Omental fat pad (tissue), 4 donors: ENCODE results near the gene SRPRA. TPM values are rescaled to one million over a fixed set of nuclear protein-coding genes. Genes with fewer than 3 reads are reported as not detected.
"Not testable (repeated sequence)": the region's sequence is repeated elsewhere in the genome, so short reads cannot be mapped to it uniquely, and the experiment has no call there.

Source experiments
- ATAC-seq: fragments of 150-250 bp; one replicate; pipeline ENCODE4 v1.9.1; 2016; ENCODE audit warnings: mild to moderate bottlenecking, moderate library complexity; ENCODE audit not compliant: low FRiP score
- DNase-seq: peaks from one replicate; pipeline ENCODE4 v3.0.0-alpha.2; 2019; ENCODE audit warnings: low spot score
- CTCF ChIP-seq, 3 donors: fragments of 450-650 bp; IDR thresholded peaks; one replicate each; pipeline ENCODE4 v1.5.1; 2016 to 2017; ENCODE audit warnings: antibody characterized with exemption in 3 of 3, mild to moderate bottlenecking in 3 of 3, moderate library complexity in 2 of 3
- total RNA-seq, 4 donors: library from RNA; depleted of rRNA; stranded (reverse); fragments of >200 nt; gene quantifications; one replicate each; pipeline ENCODE4 v1.1.0, GENCODE V29; 2016

The SRPRA gene
- total RNA-seq, 4 donors from 2014 or later: 83.5 to 109 (median 91.8) TPM

GRCh38 chr11:126257764-126258163, 10.9 kb downstream of the SRPRA start:
- ATAC-seq (no peak), DNase-seq (no peak)
- no peak for TF ChIP-seq CTCF (IDR thresholded peaks at IDR 0.05)

DNA sequence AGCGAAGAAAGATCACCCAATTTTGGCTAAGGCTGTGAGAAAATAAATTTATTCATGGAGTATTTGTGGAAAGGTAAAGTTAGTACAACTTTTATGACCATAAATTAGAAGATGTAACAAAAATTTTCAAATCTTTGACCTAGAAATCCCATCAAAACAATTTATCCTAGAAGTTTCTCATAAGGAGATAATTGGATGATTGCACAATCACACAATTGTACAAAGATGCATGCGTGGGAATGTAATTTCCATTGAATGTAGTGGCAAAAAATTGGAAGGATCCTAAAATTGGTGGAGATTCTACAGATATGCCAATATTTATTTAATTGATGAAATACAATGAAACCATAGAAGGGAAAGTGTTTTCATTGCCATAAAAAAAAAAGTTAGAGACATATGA, 11.6 kb downstream of the SRPRA start:
- no peak for ATAC-seq

GRCh38 chr11:126256216-126256615, 12.5 kb downstream of the SRPRA start:
- no peak for DNase-seq
- no peak for ATAC-seq
- TF ChIP-seq CTCF (IDR thresholded peaks at IDR 0.05): no peak

More for the DNA sequence above, 11.6 kb downstream of the SRPRA start:
- DNase-seq: no peak
- no peak for TF ChIP-seq CTCF (IDR thresholded peaks at IDR 0.05)

DNA sequence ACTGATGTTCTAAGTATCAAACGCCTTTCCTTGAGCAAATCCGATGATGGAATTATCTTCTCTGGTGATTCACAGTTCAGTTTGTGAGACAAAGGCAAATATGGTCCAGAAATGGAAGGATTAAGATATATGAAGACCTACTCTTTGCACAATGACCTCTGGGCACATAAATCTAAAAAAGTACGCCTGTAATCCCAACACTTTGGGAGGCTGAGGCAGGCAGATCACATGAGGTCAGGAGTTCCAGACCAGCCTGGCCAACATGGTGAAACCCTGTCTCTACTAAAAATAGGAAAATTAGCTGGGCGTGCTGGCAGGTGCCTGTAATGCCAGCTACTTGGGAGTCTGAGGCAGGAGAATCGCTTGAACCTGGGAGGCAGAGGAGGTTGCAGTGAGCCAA, 13.2 kb downstream of the SRPRA start:
- ATAC-seq, DNase-seq: not testable (repeated sequence)

GRCh38 chr11:126254819-126255218, 13.9 kb downstream of the SRPRA start:
- no peak for TF ChIP-seq CTCF (IDR thresholded peaks at IDR 0.05)
- ATAC-seq: no peak

GRCh38 chr11:126253265-126253664, 15.4 kb downstream of the SRPRA start:
- no peak for DNase-seq
- no peak for ATAC-seq
- TF ChIP-seq CTCF (IDR thresholded peaks at IDR 0.05): no peak

More at GRCh38 chr11:126254819-126255218, 13.9 kb downstream of the SRPRA start:
- DNase-seq: no peak

DNA sequence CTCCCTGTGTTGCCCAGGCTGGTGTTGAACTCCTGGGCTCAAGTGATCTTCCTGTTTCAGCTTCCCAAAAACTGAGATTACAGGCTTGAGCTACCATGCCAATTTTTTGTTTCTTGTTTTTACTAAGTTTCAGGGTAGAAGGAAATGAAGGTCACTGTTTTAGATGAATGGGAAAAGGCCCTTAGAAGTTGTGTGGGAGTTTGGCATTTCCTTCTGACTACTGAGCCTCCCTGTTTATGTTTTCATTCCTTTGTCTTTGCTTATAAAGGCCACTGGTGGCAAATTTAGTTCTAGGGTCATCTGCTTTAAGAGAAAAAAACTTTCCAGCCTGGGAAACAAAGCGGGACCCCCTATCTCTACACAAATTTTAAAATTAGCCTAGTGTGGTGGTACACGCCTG, 22.1 kb downstream of the SRPRA start:
- TF ChIP-seq CTCF (IDR thresholded peaks at IDR 0.05): no peak
- no peak for DNase-seq
- no peak for ATAC-seq

DNA sequence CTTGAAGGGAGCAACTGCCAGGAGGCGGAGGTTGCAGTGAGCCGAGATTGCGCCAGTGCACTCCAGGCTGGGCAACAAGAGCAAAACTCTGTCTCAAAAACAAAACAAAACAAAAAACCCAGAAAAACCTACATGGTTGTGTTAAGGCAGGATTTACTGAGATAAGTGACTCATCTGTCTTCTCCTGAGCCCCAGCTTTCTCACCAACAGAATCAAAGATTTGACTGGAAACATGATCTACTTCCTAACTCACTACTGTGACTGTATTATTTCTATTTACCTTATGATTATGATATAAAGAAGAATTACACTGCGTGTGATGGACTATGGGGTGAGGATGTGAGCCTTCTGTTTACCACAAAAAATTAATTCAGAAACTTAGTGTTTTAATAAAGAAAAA, 35.3 kb downstream of the SRPRA start:
- no peak for TF ChIP-seq CTCF (IDR thresholded peaks at IDR 0.05)
- DNase-seq (no peak), ATAC-seq (no peak)
